GM23338 (cell line): ENCODE data around the gene BICDL1.

Source experiments
- TF ChIP-seq, protein P1 (sequence below), 2 experiments: fragments of 200-600 bp in 1 of 2; sonication (generic) in 1 of 2; conservative IDR thresholded peaks; 2 replicates each; pipeline versions ENCODE4 v1.5.1 to v1.6.1; 2016 to 2017; ENCODE audit warnings: antibody characterized with exemption in 2 of 2, low read depth in 2 of 2, mild to moderate bottlenecking in 2 of 2, moderate library complexity in 1 of 2
- TF ChIP-seq, protein P2 (sequence below): IDR thresholded peaks from one replicate; pipeline ENCODE4 v1.6.1; 2018; ENCODE audit warnings: antibody characterized with exemption; ENCODE audit not compliant: unreplicated experiment

DNA sequence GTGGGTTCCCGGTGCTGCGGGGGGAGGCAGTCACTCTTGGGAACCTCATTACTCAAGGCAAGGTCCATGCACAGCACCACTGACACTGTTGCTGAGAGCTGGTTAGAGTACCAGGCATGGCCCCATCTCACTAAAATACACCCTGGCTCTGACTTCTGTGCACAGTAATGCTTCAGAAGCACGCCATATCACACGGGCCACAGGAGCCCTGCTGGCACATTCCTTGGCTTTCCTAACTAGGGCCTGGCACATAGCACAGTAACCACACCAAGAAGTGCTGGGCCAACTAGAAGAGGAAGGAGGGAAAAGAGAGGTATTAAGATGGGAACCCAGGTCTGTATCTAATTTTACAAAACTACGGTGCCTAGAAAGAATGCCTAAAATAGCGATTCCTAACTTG is 141.0 kb downstream of the BICDL1 start:
- TF ChIP-seq, protein P1, sequence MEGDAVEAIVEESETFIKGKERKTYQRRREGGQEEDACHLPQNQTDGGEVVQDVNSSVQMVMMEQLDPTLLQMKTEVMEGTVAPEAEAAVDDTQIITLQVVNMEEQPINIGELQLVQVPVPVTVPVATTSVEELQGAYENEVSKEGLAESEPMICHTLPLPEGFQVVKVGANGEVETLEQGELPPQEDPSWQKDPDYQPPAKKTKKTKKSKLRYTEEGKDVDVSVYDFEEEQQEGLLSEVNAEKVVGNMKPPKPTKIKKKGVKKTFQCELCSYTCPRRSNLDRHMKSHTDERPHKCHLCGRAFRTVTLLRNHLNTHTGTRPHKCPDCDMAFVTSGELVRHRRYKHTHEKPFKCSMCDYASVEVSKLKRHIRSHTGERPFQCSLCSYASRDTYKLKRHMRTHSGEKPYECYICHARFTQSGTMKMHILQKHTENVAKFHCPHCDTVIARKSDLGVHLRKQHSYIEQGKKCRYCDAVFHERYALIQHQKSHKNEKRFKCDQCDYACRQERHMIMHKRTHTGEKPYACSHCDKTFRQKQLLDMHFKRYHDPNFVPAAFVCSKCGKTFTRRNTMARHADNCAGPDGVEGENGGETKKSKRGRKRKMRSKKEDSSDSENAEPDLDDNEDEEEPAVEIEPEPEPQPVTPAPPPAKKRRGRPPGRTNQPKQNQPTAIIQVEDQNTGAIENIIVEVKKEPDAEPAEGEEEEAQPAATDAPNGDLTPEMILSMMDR (conservative IDR thresholded peaks at IDR 0.05; ENCODE audit: low read depth in 2 of 2) = no peak
- TF ChIP-seq, protein P2, sequence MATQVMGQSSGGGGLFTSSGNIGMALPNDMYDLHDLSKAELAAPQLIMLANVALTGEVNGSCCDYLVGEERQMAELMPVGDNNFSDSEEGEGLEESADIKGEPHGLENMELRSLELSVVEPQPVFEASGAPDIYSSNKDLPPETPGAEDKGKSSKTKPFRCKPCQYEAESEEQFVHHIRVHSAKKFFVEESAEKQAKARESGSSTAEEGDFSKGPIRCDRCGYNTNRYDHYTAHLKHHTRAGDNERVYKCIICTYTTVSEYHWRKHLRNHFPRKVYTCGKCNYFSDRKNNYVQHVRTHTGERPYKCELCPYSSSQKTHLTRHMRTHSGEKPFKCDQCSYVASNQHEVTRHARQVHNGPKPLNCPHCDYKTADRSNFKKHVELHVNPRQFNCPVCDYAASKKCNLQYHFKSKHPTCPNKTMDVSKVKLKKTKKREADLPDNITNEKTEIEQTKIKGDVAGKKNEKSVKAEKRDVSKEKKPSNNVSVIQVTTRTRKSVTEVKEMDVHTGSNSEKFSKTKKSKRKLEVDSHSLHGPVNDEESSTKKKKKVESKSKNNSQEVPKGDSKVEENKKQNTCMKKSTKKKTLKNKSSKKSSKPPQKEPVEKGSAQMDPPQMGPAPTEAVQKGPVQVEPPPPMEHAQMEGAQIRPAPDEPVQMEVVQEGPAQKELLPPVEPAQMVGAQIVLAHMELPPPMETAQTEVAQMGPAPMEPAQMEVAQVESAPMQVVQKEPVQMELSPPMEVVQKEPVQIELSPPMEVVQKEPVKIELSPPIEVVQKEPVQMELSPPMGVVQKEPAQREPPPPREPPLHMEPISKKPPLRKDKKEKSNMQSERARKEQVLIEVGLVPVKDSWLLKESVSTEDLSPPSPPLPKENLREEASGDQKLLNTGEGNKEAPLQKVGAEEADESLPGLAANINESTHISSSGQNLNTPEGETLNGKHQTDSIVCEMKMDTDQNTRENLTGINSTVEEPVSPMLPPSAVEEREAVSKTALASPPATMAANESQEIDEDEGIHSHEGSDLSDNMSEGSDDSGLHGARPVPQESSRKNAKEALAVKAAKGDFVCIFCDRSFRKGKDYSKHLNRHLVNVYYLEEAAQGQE = no peak
